ENCODE measurements around the gene CYP4F8. TPM values are rescaled to one million over a fixed set of nuclear protein-coding genes. Genes with fewer than 3 reads are reported as not detected.

The CYP4F8 gene
- total RNA-seq, 1 donor from 2014 or later: not detected

- no peak overlapping the region for H3K27ac Mint-ChIP-seq
- H3K36me3 Mint-ChIP-seq: peaks cover 3% of the 10 kb centered on the region
- peaks cover 58% of the 10 kb centered on the region for H3K9me3 Mint-ChIP-seq
- DNase-seq (ENCODE audit: low spot score in 2 of 2, unreplicated experiment in 2 of 2): no peak
- no peaks in the 10 kb centered on the region for H3K4me1 Mint-ChIP-seq
- no peak overlapping the region for H3K4me3 Mint-ChIP-seq
- TF ChIP-seq CTCF (IDR thresholded peaks at IDR 0.05; ENCODE audit: unreplicated experiment): no peak
- no peaks in the 10 kb centered on the region for H3K27me3 Mint-ChIP-seq (ENCODE audit: low read depth)
Observed at GRCh38 chr19:15618321-15618720, 3.3 kb downstream of the CYP4F8 start.

GRCh38 chr19:15621801-15622200 is 6.8 kb downstream of the CYP4F8 start:
- no peak for TF ChIP-seq CTCF (IDR thresholded peaks at IDR 0.05; ENCODE audit: unreplicated experiment)
- no peak overlapping the region for H3K4me3 Mint-ChIP-seq
- no peak for DNase-seq (ENCODE audit: low spot score in 2 of 2, unreplicated experiment in 2 of 2)
- H3K27me3 Mint-ChIP-seq (ENCODE audit: low read depth): no peaks in the 10 kb centered on the region
- peaks cover 55% of the 10 kb centered on the region for H3K9me3 Mint-ChIP-seq
- H3K36me3 Mint-ChIP-seq: peaks cover 3% of the 10 kb centered on the region
- H3K27ac Mint-ChIP-seq: no peak overlapping the region
- H3K4me1 Mint-ChIP-seq: no peaks in the 10 kb centered on the region

- Mint-ChIP-seq H3K27ac (no peak overlapping the region), H3K4me1 (no peaks in the 10 kb centered on the region), H3K9me3 (peaks cover 51% of the 10 kb centered on the region), H3K36me3 (peaks cover 3% of the 10 kb centered on the region), H3K27me3 (ENCODE audit: low read depth) (no peaks in the 10 kb centered on the region), H3K4me3 (no peak overlapping the region)
- no peak for DNase-seq (ENCODE audit: low spot score in 2 of 2, unreplicated experiment in 2 of 2)
- no peak for TF ChIP-seq CTCF (IDR thresholded peaks at IDR 0.05; ENCODE audit: unreplicated experiment)
Observed at GRCh38 chr19:15622991-15623390, 8.0 kb downstream of the CYP4F8 start.

- no peak for TF ChIP-seq CTCF (IDR thresholded peaks at IDR 0.05; ENCODE audit: unreplicated experiment)
- no peak for DNase-seq (ENCODE audit: low spot score in 2 of 2, unreplicated experiment in 2 of 2)
- H3K9me3 Mint-ChIP-seq: peaks cover 49% of the 10 kb centered on the region
- no peaks in the 10 kb centered on the region for H3K4me1 Mint-ChIP-seq
- peaks cover 3% of the 10 kb centered on the region for H3K36me3 Mint-ChIP-seq
- no peak overlapping the region for H3K27ac Mint-ChIP-seq
- no peak overlapping the region for H3K4me3 Mint-ChIP-seq
- H3K27me3 Mint-ChIP-seq (ENCODE audit: low read depth): no peaks in the 10 kb centered on the region
Observed at GRCh38 chr19:15623711-15624318, 8.8 kb downstream of the CYP4F8 start.

- Mint-ChIP-seq H3K9me3 (peaks cover 50% of the 10 kb centered on the region), H3K27ac (no peak overlapping the region), H3K27me3 (ENCODE audit: low read depth) (no peaks in the 10 kb centered on the region), H3K36me3 (no peaks in the 10 kb centered on the region), H3K4me3 (no peak overlapping the region), H3K4me1 (no peaks in the 10 kb centered on the region)
- no peak for DNase-seq (ENCODE audit: low spot score in 2 of 2, unreplicated experiment in 2 of 2)
- no peak for TF ChIP-seq CTCF (IDR thresholded peaks at IDR 0.05; ENCODE audit: unreplicated experiment)
Observed at GRCh38 chr19:15628236-15629002, 13.4 kb downstream of the CYP4F8 start.
